Measurements from ENCODE around the gene TMEM143.

- TF ChIP-seq CTCF (IDR thresholded peaks at IDR 0.05; ENCODE audit: extremely low read depth in 1 of 2, insufficient read depth in 1 of 2, low read depth in 1 of 2, low read length in 2 of 2), result no peak
- TF ChIP-seq, protein P1, sequence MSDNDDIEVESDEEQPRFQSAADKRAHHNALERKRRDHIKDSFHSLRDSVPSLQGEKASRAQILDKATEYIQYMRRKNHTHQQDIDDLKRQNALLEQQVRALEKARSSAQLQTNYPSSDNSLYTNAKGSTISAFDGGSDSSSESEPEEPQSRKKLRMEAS (IDR thresholded peaks at IDR 0.05; ENCODE audit: insufficient read depth, insufficient read length), result no peak
- no peak for TF ChIP-seq EZH2 (IDR thresholded peaks at IDR 0.05; ENCODE audit: borderline replicate concordance, low read depth, low read length, severe bottlenecking)
- no peak for TF ChIP-seq POLR2AphosphoS5 (IDR thresholded peaks at IDR 0.05; ENCODE audit: insufficient read depth, low read depth, low read length)
- TF ChIP-seq POLR2A (IDR thresholded peaks at IDR 0.05; ENCODE audit: low read depth, low read length), result no peak
These were observed 52.4 kb downstream of the TMEM143 start for GRCh38 chr19:48311384-48311783.
